ENCODE data around the gene RUFY4. TPM values are rescaled to one million over a fixed set of nuclear protein-coding genes. Genes with fewer than 3 reads are reported as not detected.

Gene RUFY4
- total and polyA plus RNA-seq, 2 experiments from 2014 or later: 0.27 TPM; not detected in 1

DNA sequence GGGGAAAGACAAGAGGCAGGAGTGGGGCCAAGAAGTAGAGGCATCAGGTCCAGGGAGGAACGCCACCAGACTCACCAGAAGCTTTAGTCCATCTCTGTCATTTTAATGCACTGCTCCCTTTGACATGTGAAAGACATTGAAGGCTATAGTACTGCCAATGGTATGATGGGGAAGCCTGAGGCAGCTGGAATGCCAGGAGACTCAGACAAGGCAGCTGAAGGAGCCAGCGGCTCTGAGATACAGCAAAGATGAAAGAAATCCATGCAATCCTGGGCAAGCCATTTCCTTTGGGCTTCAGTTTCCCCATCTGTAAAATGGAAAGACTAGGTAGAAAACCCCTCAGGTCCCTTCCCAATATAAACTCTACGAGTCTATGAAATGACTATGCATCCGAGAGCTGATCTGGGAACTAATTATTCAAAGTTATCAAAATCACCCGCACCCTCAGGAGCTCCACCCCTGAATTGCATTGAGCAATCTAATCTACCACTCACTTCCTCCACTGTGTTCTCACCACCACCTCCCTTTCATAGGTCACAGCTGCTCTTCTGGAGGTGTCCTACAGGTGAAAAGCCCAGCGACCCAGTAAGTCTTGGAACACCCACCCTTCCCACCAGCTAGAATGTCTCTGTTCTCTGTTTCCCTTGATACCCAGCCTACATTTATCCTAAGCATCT lies 59.9 kb downstream of the RUFY4 start (continued):
- TF ChIP-seq ZNF462 (CRISPR knock-in tag; IDR thresholded peaks at IDR 0.05): no peak
- TF ChIP-seq CREB1 (CRISPR knock-in tag; IDR thresholded peaks at IDR 0.05; ENCODE audit: low read depth): no peak

- Histone ChIP-seq H3K79me2 (replicated peaks; ENCODE audit: insufficient read depth) (no peaks in the 10 kb centered on the region), H3K9me2 (ENCODE audit: insufficient read depth) (peaks cover 8% of the 10 kb centered on the region), H3K27me3 (ENCODE audit: insufficient read depth) (no peaks in the 10 kb centered on the region), H3K4me2 (no peak overlapping the region), H3F3A (replicated peaks; ENCODE audit: low read depth) (no peaks in the 10 kb centered on the region; the same call in 1 of the 2 replicates), H2AFZ (no peak overlapping the region), H3K4me3 (no peak overlapping the region), H3K4me1 (ENCODE audit: insufficient read depth) (peaks cover 15% of the 10 kb centered on the region; the same call in 1 of the 2 replicates), H3K27ac (ENCODE audit: low read depth) (no peak overlapping the region), H3K36me3 (ENCODE audit: insufficient read depth) (no peaks in the 10 kb centered on the region), H4K20me1 (replicated peaks; ENCODE audit: insufficient read depth) (no peaks in the 10 kb centered on the region)
- DNase-seq (ENCODE audit: low spot score) (no peak), ATAC-seq (no peak)
- Mint-ChIP-seq H3K36me3 (ENCODE audit: low read depth) (no peaks in the 10 kb centered on the region), H3K9me3 (no peaks in the 10 kb centered on the region), H3K4me3 (no peak overlapping the region), H3K27me3 (ENCODE audit: insufficient read depth, low read depth, poor library complexity) (peaks cover 8% of the 10 kb centered on the region), H3K4me1 (peaks cover 14% of the 10 kb centered on the region), H3K27ac (no peak overlapping the region)
- TF ChIP-seq ETS1 (IDR thresholded peaks at IDR 0.05) (no peak), EZH2 (IDR thresholded peaks at IDR 0.05; ENCODE audit: low read depth, unreplicated experiment) (no peak), ZNF331 (CRISPR knock-in tag; IDR thresholded peaks at IDR 0.05; ENCODE audit: low read depth) (no peak), POLR2AphosphoS5 (IDR thresholded peaks at IDR 0.05; ENCODE audit: low read depth) (no peak), CREB1 (CRISPR knock-in tag; IDR thresholded peaks at IDR 0.05; ENCODE audit: low read depth) (no peak), STAT1 (IDR thresholded peaks at IDR 0.05; ENCODE audit: unreplicated experiment) (no peak), NANOG (IDR thresholded peaks at IDR 0.05; ENCODE audit: borderline replicate concordance) (no peak), ZNF114 (CRISPR knock-in tag; IDR thresholded peaks at IDR 0.05) (no peak), JUNB (IDR thresholded peaks at IDR 0.05; ENCODE audit: unreplicated experiment) (no peak), EZH2phosphoT487 (IDR thresholded peaks at IDR 0.05; ENCODE audit: unreplicated experiment) (no peak)
- TF ChIP-seq, protein P1, sequence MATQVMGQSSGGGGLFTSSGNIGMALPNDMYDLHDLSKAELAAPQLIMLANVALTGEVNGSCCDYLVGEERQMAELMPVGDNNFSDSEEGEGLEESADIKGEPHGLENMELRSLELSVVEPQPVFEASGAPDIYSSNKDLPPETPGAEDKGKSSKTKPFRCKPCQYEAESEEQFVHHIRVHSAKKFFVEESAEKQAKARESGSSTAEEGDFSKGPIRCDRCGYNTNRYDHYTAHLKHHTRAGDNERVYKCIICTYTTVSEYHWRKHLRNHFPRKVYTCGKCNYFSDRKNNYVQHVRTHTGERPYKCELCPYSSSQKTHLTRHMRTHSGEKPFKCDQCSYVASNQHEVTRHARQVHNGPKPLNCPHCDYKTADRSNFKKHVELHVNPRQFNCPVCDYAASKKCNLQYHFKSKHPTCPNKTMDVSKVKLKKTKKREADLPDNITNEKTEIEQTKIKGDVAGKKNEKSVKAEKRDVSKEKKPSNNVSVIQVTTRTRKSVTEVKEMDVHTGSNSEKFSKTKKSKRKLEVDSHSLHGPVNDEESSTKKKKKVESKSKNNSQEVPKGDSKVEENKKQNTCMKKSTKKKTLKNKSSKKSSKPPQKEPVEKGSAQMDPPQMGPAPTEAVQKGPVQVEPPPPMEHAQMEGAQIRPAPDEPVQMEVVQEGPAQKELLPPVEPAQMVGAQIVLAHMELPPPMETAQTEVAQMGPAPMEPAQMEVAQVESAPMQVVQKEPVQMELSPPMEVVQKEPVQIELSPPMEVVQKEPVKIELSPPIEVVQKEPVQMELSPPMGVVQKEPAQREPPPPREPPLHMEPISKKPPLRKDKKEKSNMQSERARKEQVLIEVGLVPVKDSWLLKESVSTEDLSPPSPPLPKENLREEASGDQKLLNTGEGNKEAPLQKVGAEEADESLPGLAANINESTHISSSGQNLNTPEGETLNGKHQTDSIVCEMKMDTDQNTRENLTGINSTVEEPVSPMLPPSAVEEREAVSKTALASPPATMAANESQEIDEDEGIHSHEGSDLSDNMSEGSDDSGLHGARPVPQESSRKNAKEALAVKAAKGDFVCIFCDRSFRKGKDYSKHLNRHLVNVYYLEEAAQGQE (IDR thresholded peaks at IDR 0.05; ENCODE audit: unreplicated experiment): no peak
These were observed 60.5 kb downstream of the RUFY4 start for GRCh38 chr2:218129458-218130135.

Data from GM23338 (cell line).